ELR (cell line): ENCODE measurements around the gene ZNF662.

Source experiments
- DNase-seq: peaks from one replicate; pipeline ENCODE4 v3.0.0-alpha.2; 2015; ENCODE audit warnings: low read depth

Gene ZNF662

GRCh38 chr3:42936157-42936981, 30.4 kb downstream of the ZNF662 start:
- no peak for DNase-seq

- no peak for DNase-seq
These were observed 31.4 kb downstream of the ZNF662 start for GRCh38 chr3:42937334-42937733.

DNA sequence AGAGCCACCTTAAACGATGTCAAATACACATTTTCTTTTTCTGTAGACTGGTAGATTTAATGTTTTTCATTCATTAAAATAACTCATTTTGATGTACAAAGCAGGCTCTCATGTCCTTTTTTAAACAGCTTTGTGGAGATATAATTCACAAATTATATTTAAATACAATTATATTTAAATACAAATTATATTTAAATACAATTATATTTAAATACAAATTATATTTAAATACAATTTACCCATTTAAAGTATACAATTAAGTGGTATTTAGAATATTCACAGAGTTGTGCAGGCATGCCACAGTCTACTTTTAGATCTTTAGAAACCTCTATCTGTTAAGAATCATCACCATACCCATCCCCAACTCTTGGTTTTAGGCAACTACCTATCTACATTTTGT, 36.8 kb downstream of the ZNF662 start:
- no peak for DNase-seq

- no peak for DNase-seq
These were observed 40.1 kb downstream of the ZNF662 start for GRCh38 chr3:42946050-42946449.

GRCh38 chr3:42957573-42957972, 51.6 kb downstream of the ZNF662 start:
- no peak for DNase-seq

GRCh38 chr3:42960282-42960681, 54.3 kb downstream of the ZNF662 start:
- no peak for DNase-seq

- DNase-seq, result no peak
These were observed 54.8 kb downstream of the ZNF662 start for GRCh38 chr3:42960786-42961185.

DNA sequence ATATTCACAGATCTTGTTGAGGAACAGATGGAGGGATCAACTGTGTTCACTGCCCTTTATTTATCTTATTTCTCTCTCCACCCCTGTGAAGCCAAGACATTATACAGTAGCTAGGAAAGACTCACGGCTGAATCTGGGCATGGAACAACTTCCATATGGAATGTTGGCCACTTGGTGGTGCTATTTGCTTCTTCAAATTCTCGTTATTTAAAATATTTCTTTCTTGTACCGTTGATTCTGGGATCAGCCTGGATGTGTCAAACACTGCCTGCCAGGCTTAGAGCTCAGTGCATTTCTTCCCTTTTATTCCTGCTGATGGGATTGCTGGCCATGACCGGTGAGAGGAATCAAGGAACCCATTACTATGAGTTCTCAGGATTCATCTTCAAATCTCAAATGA, 55.7 kb downstream of the ZNF662 start:
- DNase-seq, result peak; percentile 64

- DNase-seq, result no peak
These were observed 57.3 kb downstream of the ZNF662 start for GRCh38 chr3:42963269-42963668.

DNA sequence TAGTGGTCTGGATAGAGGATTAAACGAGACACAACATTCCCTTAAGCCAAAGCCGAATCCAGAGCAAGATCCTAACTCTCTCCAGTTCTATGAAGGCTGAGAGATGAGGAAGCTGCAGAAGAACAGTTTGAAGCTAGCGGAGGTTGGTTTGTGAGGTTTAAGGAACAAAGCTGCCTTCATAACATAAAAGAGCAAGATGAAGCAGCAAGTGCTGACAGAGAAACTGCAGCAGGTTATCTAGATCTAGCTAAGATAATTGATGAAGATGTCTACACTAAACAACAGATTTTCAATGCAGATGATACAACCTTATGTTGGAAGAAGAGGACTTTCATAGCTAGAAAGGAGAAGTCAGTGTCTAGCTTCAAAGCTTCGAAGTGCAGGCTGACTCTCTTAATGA, 58.3 kb downstream of the ZNF662 start:
- DNase-seq, result no peak
